ENCODE results near the gene ASTN2. TPM values are rescaled to one million over a fixed set of nuclear protein-coding genes. Genes with fewer than 3 reads are reported as not detected.
A peak's percentile ranks its signal among the peaks of the same experiment; 100 is the strongest.

Gene ASTN2
- total and polyA plus RNA-seq, 10 of the 15 experiments (the other 5 are each of a cell fraction or from before 2014, with no cell fraction given): 1.4 to 15.7 (median 7.0) TPM

DNA sequence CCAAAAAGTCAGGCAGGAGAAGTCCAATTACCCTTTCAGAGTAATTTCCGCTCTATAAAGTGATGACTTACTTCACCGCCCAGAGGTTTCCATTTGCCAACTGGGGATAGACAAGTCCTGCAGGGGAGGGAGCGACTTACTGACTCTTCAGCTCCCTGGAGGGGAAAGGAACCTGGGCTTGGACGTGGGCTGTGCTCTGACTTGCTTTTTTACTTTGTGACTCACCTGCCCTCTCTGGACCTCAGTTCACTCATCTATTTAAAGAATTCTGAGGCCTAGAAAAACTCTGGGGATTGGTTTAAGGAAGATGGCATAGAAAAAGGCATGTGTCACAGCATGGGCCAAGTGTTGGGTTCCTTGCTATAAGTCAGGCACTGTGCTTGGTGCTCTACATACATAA lies 908.2 kb downstream of the ASTN2 start (continued):
- TF ChIP-seq KLF5 (IDR thresholded peaks at IDR 0.05; ENCODE audit: partially characterized antibody) (no peak), YBX1 (IDR thresholded peaks at IDR 0.05) (no peak), PKNOX1 (IDR thresholded peaks at IDR 0.05) (no peak), JUND (IDR thresholded peaks at IDR 0.05; ENCODE audit: low read depth, low read length) (no peak)

GRCh38 chr9:116504893-116505480 lies 909.9 kb downstream of the ASTN2 start:
- Histone ChIP-seq H3K9ac (ENCODE audit: control insufficient read depth, insufficient read depth, low read length) (no peak overlapping the region), H3K79me2 (ENCODE audit: control insufficient read depth, insufficient read depth, low read length) (no peaks in the 10 kb centered on the region), H3K27ac (ENCODE audit: control insufficient read depth, insufficient read depth) (no peak overlapping the region), H3K4me1 (ENCODE audit: control insufficient read depth, insufficient read depth, low read length) (peaks cover 4% of the 10 kb centered on the region), H3K27me3 (replicated peaks in 1 of 2; ENCODE audit: control insufficient read depth in 2 of 2, insufficient read depth in 2 of 2, low read length in 1 of 2) (no peaks in the 10 kb centered on the region), H4K20me1 (ENCODE audit: control insufficient read depth, insufficient read depth) (no peaks in the 10 kb centered on the region), H3K36me3 (ENCODE audit: control insufficient read depth in 2 of 2, insufficient read depth in 2 of 2, low read length in 1 of 2) (no peaks in the 10 kb centered on the region), H2AFZ (ENCODE audit: control insufficient read depth, low read depth, low read length) (no peak overlapping the region), H3K4me3 (no peak overlapping the region), H3K4me2 (ENCODE audit: control insufficient read depth, insufficient read depth) (no peak overlapping the region; the same call in 1 of the 2 replicates), H3K9me3 (replicated peaks; ENCODE audit: control insufficient read depth, insufficient read depth, low read length) (no peaks in the 10 kb centered on the region)
- WGBS (ENCODE audit: insufficient coverage, insufficient replicate concordance, low lambda C conversion rate, missing lambda C conversion rate): 32% methylated on average over 5 of the region's 5 CpGs
- BruUV-seq (replicated peaks): no TSS peak
- intact Hi-C loops (cut with micrococcal nuclease; ENCODE audit: unreplicated experiment): no loop called here
- CTCF ChIA-PET: interaction anchor here (1.0 kb wide), 1 partner anchor 9 kb away, joined by 4 read pairs; no protein-coding TSS in a partner anchor
- RAD21 ChIA-PET (ENCODE audit: unreplicated experiment): no interaction called here
- in situ Hi-C loops (cut with MboI): no loop called here
- DNase-seq (ENCODE audit: low read depth, low spot score) (peak; percentile 27), ATAC-seq (peak; percentile 96), FAIRE-seq (peak; percentile 70)
- SMC1A ChIA-PET (ENCODE audit: uncharacterized antibody, unreplicated experiment): interaction anchor here (0.7 to 0.8 kb wide), 2 partner anchors 11 to 14 kb away, joined by 3 read pairs; no protein-coding TSS in a partner anchor
- POLR2A ChIA-PET: no interaction called here
- TF ChIP-seq NR2F1 (conservative IDR thresholded peaks at IDR 0.05) (peak; percentile 81), IRF4 (IDR thresholded peaks at IDR 0.05; ENCODE audit: low read depth, low read length) (peak; percentile 44; the same call in 1 of the 2 replicates), RAD51 (IDR thresholded peaks at IDR 0.05) (no peak), EP300 (IDR thresholded peaks at IDR 0.05; ENCODE audit: borderline replicate concordance in 1 of 2, control insufficient read depth in 1 of 2, low read depth in 2 of 2, low read length in 2 of 2) (peak in 1 of 2 experiments; percentile 44; a peak in 1 of 4 replicates), CEBPZ (IDR thresholded peaks at IDR 0.05; ENCODE audit: low read depth, low read length) (no peak), RUNX3 (IDR thresholded peaks at IDR 0.05; ENCODE audit: low read length) (no peak), CEBPB (IDR thresholded peaks at IDR 0.05; ENCODE audit: borderline replicate concordance in 1 of 2, low read depth in 2 of 2, low read length in 2 of 2) (peak in 1 of 2 experiments; percentile 92; a peak in 2 of 4 replicates), POU2F2 (IDR thresholded peaks at IDR 0.05; ENCODE audit: borderline replicate concordance, low read depth, low read length) (peak; percentile 68; the same call in 1 of the 3 replicates), MTA2 (IDR thresholded peaks at IDR 0.05; ENCODE audit: low read depth) (peak; percentile 57; the same call in 1 of the 2 replicates), ZBTB40 (IDR thresholded peaks at IDR 0.05; ENCODE audit: borderline replicate concordance) (no peak)
